ENCODE data around the gene TMEM134.

GRCh38 chr11:67504005-67504949, 35.2 kb upstream of the TMEM134 start:
- no peak for TF ChIP-seq CTCF (IDR thresholded peaks at IDR 0.05 in 4 of 5, conservative IDR thresholded peaks at IDR 0.05 in 1 of 5)
- TF ChIP-seq POLR2A (IDR thresholded peaks at IDR 0.05): no peak
